IPS-18c (cell line): Measurements from ENCODE around the gene SLC22A16.
"Not testable (repeated sequence)": the region's sequence is repeated elsewhere in the genome, so short reads cannot be mapped to it uniquely, and the experiment has no call there.

Source experiments
- H3K4me3 ChIP-seq: 2 replicates; pipeline ENCODE4 v1.7.0; 2013; ENCODE audit warnings: low read depth, mild to moderate bottlenecking, low read length, moderate library complexity; ENCODE audit not compliant: insufficient read depth
- H3K9me3 ChIP-seq: one replicate; pipeline ENCODE4 v1.6.1; 2013; ENCODE audit warnings: mild to moderate bottlenecking, low read length, moderate library complexity; ENCODE audit not compliant: control insufficient read depth, insufficient read depth

SLC22A16 gene

DNA sequence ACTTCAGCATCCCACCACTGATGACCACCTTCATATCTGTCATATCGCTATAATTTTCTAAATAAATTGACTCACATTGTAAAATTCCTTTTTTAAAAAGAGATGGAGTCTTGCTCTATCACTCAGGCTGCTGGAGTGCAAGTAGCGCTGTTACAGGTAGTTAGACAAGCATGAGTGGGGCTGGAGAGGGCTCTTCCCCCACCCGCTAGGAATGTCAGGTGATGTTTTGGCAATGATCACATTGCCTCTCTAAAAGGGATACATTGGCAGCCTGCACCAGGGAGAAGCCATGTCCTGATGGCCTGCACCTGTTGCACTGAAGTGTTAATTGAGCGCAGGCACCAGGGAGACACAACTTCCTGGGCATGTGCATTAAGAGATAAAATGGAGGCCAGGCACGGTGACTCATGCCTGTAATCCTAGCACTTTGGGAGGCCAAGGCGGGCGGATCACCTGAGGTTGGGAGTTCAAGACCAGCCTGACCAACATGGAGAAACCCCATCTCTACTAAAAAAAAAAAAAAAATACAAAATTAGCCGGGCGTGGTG, 16.9 kb upstream of the SLC22A16 start:
- Histone ChIP-seq H3K9me3 (no peaks in the 10 kb centered on the region), H3K4me3 (no peak overlapping the region)

DNA sequence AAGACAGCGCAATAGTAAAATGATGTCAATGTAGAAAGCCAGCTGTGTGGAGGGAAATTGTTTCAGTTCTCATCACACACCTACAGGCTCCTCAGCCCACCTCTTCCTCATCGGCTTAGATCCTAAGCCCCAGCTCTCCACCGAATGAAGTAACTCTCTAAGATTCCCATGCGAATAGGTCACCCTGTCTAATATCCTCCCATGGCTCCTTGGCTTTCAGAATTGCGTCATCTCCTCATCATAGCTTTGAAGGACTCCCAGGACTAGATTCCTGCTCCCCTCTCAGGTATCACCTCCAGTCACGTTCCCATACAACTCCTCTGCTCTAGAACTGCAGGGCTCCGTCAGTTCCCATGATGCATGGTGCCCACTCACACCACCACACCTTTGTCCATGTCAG, 16.2 kb upstream of the SLC22A16 start:
- no peaks in the 10 kb centered on the region for H3K9me3 ChIP-seq
- H3K4me3 ChIP-seq: no peak overlapping the region

DNA sequence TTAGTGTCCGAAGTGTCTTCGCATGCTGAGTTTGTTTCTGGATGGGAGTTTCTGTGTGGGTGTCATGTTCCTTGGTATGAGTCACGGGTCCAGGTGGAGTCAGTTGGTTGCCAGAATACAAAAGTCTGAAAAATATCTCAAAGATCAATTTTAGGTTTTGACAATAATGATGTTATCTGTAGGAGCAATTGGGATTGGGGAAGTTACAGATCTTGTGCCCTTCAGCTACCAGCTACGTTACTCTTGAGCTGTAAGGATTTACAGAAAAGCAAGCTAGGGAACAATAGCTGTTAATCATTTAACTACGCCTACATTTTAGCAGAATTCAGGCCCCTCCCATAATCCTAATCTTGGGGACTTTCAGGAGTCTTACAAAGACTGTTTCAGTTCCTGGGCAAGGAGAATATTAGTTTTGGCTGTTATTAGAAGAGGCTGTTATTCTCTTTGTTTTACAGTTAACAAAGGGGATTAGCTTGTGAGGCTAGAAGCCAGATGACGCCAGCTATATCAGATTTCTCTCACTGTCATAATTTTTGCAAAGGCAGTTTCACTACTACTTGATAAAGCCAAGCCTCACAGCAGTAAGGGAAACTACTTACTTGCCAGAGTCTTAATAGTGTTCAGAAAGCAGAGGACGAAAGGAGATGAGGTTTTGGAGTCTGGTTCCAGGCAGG, 15.4 kb upstream of the SLC22A16 start:
- H3K4me3 ChIP-seq: no peak overlapping the region
- H3K9me3 ChIP-seq: no peaks in the 10 kb centered on the region

DNA sequence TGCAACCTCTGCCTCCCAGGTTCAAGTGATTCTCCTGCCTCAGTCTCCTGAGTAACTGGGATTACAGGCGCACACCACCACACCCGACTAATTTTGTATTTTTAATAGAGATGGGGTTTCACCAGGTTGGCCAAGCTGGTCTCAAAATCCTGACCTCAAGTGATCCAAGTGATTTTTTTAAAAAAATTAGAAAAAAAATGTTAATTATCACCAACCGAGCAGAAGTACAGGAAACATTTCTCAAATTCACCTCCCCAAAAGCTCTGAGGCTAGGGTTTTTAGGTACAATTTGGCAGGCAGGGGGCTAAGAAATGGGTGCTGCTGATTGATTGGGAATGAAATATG, 14.9 kb upstream of the SLC22A16 start:
- Histone ChIP-seq H3K9me3 (no peaks in the 10 kb centered on the region), H3K4me3 (no peak overlapping the region)

DNA sequence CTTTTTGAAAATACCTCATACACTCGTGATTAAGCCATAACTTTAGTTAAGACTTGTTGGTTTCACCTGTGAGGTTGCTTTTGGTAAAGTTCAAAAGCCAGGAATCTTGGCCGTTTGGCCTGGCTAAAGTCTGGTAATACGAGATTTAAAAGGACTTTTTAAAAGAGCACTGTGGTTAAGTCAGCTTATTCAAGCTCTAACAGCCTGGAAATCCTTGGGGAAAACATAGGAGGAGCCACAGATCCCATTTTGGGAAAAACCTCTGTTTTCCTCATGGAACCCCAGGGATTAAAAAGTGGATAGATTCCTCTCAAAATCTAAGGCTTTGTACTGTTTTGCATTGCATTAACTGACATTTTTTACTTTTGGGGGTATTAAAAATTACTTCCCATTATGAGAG, 13.7 kb upstream of the SLC22A16 start:
- Histone ChIP-seq H3K9me3 (no peaks in the 10 kb centered on the region), H3K4me3 (no peak overlapping the region)

DNA sequence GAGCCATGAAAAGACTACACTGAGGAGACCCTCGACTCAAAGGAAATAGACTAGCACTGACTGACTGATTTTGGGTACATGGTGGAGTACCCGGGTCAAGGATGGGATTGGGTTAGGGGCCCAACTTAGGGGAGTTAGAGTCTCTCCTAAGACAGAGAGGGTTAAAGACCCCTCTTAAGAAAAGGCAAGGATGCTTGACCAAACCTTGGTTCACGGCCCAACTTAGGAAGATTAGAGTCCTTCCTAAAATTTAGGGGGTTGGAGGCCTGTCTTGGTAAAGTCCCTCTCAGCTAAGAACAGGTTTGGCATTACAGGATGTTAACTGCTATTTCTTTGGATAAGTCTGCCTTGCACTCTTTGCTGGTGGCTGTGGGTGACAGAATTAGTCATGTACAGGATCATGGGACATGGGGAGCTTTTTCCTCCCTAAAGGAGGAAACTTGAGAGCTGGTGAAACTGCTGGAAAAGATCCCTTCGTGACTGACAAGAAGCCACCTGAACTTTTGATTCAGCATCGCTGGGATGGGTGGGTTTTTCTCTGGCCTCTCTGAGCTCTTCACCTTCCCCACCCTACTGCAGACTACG, 12.3 kb upstream of the SLC22A16 start:
- Histone ChIP-seq H3K9me3 (no peaks in the 10 kb centered on the region), H3K4me3 (no peak overlapping the region)

DNA sequence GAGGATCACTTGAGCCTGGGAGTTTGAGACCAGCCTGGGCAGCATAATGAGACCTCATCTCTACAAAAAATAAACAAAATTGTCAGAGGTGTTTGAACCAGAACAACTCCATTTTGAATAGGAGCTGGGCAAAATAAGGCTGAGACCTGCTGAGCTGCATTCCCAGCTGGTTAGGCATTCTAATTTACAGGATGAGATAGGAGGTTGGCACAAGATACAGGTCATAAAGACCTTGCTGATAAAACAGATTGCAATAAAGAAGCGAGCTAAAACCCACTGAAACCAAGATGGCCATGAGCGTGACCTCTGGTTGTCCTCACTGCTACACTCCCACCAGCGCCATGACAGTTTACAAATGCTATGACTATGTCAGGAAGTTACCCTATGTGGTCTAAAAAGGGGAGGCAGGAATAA, 11.6 kb upstream of the SLC22A16 start:
- not testable (repeated sequence) for H3K9me3 ChIP-seq, H3K4me3 ChIP-seq

DNA sequence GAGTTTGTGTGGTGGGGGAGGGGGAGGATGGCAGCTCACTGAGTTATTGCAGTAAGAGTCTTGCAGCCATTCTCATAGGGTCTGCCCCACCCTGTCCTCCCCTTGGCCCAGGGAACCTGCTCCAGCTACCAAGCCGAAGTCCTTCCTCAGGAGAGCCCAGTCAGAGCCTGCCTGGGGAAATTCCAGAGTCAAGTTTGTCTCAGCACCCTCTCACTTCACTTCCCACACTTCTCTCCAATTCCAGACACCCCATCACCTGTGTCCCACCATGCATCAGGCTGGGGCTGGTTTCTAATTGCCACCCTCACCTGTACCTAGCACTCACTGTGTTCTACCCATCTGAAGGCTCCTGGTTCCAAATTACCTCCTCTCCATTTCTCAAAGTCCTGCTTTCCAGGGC, 10.3 kb upstream of the SLC22A16 start:
- Histone ChIP-seq H3K9me3 (peaks cover 2% of the 10 kb centered on the region), H3K4me3 (no peak overlapping the region)

DNA sequence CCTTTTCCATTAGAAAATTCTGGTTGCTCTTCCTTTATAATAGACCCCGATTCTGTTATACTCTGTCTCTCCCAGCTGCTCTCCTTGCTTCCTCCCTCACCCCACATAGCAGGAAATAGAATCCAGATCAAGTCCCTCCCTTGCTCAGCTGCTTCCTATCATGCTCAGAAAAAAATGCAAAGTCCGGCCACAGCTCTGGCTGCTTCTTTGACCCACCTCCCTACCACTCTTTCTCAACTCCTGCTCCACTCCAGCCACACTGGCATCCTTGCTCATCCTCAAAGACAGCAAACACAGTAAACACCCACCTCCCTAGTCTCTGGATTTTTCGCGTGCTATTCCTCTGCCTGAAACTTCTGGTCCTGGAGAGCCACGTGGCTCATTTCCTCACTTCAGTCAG, 9.1 kb upstream of the SLC22A16 start:
- H3K9me3 ChIP-seq: peaks cover 2% of the 10 kb centered on the region
- no peak overlapping the region for H3K4me3 ChIP-seq

DNA sequence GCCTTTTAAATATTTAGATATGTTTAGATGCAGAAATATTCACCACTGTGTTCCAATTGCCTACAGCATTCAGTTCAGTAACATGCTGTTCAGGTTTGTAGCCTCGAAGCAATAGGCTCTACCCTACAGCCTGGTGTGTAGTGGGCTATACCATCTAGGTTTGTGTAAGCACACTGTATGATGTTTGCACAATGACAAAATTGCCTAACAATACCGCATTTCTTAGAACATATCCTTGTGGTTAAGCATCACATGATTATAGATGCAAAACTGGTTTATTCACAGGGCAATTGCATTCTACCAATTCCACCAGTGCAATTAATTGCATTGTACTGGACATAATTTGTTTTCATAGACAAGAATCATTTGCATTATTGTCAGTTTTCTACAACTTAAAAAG, 7.9 kb upstream of the SLC22A16 start:
- Histone ChIP-seq H3K9me3 (peaks cover 2% of the 10 kb centered on the region), H3K4me3 (no peak overlapping the region)

DNA sequence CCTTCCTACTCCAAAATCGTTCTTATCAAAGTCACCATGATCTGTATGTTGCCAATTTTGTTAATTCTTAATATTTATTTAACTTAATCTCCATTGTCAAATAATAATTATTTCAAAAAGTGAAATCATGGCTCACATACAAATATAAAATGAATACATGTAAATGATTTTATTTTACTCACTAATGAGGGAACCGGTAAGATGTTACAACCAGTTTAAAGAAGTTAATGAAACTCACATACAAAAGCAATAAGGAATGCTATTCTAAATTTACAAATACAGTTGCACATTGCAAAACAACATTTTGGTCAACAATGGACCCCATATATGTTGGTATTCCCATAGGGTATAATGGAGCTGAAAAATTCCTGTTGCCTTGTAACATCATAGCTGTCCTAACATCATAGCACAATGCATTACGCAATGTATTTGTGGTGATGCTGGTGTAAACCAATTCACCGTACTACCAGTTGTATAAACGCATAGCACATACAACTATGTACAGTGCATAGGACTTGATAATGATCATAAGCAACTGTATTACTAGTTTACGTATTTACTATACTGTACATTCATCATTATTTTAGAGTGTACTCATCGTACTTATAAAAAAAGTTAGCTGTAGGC, 6.5 kb upstream of the SLC22A16 start:
- no peak overlapping the region for H3K4me3 ChIP-seq
- peaks cover 2% of the 10 kb centered on the region for H3K9me3 ChIP-seq

DNA sequence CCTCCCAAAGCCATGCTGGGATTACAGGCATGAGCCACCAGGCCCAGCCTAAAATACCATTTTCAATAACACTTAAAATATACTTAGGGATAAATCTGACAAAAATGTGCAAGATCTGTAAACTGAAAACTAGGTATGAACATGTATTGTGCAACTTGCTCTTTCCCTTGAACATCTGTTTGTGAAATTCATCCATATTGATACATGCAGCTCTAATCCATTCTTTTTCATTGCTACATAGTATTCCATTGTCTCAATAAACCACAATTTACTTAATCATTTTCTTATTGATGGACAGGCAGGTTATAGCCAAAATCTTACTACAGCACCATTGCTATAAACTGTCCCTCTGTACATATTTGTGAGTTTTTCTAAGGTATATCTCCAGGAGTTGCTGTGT, 4.7 kb upstream of the SLC22A16 start:
- Histone ChIP-seq H3K4me3 (no peak overlapping the region), H3K9me3 (peaks cover 4% of the 10 kb centered on the region)

DNA sequence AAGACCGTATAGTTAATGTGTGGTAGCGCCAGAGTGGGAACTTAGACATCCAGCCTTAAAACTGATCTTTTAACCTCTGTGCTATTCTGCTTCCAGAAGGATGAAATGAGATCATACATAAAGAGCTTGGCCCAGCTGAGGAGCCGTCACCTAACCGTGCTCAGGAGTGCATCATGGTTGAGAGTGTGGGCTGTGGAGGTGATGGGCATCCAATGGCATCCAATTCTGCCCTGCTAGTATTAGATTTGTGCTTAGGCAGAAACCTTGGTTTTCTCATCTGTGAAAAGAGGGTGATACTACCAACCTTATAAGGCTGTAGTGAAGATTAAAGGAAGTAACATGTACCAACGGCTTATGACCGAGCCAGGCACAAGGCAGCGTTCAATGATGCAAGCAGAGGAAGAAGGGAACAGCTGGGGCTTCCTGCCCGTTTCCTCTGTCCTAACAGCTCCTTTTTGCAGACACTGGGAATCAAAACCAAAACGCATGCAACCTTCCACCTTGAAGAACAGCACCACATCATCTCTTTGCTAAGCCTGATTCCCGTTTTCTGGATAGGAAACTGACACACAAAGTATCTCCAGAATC, 1.3 kb downstream of the SLC22A16 start:
- H3K9me3 ChIP-seq: peaks cover 6% of the 10 kb centered on the region
- H3K4me3 ChIP-seq: no peak overlapping the region

DNA sequence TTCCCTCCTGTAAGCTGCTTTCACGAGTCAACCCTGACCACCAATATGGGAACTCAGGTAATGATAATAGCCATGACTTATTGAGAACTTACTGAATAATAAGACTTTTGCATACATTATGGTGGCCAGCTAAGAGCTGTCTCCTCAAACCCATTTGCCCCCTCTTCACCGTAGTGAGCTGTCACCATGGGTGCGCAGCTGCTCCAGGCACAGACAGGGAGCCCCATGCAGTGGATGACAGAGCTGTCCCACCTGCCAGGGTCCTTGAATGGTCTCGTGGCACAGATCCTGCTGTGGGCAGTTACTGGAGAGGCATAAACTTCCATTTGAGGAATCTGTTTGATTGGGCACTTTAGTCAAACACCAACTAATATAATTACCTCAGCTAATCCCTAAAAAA, 1.9 kb downstream of the SLC22A16 start:
- no peak overlapping the region for H3K4me3 ChIP-seq
- peaks cover 6% of the 10 kb centered on the region for H3K9me3 ChIP-seq

DNA sequence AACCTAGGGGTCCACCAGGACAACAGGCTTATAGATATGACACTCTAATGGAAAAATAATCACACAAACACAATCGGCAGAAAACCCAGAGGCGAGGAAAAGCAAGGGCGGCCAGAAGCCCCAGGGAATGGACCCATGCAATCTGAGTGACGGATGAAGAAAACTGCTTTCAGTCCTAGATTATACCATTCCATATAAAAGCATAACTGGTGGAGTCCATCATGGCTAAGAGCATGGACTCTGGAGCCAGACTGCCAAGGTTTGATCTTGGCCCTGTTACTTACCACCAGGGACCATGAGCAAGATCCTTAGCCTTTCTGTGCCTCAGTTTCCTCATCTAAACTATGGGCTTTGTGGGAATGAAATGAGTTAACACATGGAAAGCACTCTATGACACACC, 3.7 kb downstream of the SLC22A16 start:
- no peak overlapping the region for H3K4me3 ChIP-seq
- H3K9me3 ChIP-seq: peaks cover 6% of the 10 kb centered on the region

DNA sequence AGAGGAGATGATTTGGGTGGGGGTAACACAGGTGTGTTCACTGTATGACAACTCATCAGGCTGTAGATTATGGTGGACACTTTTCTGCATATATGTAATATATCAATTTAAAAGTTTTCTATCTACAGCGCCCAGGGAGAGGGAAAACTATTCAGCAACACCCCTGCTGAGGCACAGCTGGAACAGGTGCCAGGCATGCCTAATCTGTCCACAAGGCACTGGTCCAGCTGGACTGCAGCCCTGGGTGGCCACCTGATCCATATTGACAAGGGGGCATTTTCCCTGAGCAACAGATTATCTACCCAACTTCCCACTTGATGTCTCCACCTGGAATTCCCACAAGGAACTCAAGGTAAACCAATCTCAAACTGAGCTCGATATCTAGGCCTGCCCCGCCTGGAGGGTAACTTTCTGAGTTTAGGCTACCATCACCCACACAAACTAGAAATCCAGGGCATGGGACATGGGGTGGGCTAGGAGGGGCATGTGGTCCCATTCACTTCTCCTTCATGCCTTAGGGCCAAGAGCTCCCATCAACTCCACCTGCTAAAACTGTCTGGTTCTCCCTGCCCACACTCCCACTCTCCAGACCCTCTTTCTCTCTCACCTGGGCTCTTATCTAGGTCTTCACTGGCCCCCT, 4.6 kb downstream of the SLC22A16 start:
- no peak overlapping the region for H3K4me3 ChIP-seq

DNA sequence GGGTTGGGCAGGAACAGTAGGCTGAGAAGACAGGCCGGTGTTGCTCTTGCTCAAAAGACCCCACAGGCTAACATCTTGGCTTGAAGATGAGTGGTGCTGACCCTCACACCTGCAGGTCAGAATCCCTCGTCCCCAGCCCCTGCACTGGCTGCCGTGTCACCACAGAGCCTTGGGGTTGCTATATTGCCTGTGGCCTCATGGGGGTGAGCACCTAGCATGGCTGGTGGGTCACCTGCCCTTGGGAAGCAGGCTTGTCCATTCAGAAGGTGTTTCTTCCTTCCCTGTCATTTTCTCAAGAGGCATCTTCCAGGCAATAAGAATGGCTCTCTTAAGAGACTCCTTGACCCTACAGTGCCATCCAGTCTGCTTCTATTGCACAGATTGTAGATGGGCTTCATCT, 7.7 kb downstream of the SLC22A16 start:
- Histone ChIP-seq H3K9me3 (peaks cover under 1% of the 10 kb centered on the region), H3K4me3 (no peak overlapping the region)

More for the DNA sequence above, 4.6 kb downstream of the SLC22A16 start:
- peaks cover 6% of the 10 kb centered on the region for H3K9me3 ChIP-seq
